Posterior cingulate gyrus (tissue), 11 donors: ENCODE data around the gene COL16A1.

Experiments used
- DNase-seq, 10 donors: peaks; one replicate each; pipeline versions ENCODE4 v3.0.0 to v3.0.0-alpha.2; 2020 to 2021; ENCODE audit warnings: mixed read lengths in 3 of 10
- intact Hi-C: fragments of 100-400 bp; cut with DNase I; formaldehyde crosslinking; loops from one replicate; pipeline ENCODE4 v1.15.1; 2023

COL16A1 gene

DNA sequence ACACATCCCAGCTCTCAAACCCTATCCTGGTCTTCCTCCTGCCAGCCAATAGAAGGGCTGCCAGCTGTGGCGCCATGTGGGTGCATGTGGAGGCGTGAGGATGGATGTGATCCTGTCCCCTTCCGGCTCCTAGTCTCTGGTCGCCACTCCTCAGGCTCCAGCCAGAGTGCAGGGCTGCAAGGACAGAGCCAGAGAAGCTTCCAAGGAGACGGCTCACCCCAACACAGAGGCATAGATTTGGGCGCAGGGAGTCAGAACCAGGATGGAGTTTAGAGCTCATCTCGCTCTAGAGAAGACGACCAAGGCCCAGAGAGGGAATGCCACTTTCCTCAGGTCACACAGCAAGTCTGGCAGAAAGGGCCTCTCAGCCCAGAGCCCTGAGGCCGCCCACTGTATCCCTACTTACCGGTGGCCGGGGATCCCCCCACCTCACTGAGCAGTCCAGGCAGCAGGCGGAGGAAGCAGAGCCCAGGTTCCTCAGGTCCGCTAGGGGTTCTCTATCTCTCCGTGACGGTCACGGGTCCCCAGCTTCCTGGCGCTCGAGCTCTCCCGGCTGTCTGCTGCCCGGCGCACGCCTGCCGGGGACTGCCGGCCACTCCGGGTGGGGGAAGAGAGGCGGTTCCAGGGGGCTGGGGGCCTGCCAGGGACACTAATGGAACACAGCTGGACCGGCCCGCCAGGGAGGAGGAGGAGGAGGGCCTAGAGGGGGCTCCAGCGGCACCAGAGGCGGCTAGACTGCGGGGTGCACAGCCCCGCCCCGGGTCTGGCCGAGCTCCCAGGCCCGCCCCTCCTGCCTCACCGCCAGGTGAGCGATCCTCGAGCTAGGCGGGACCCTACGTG, at the start of gene COL16A1:
Gene COL16A1 (minus strand): TSS at position 587 of the 840 bp plus-strand sequence. CDS start 1,824 bp downstream, outside the sequence.
- intact Hi-C loops, result no loop called here
- DNase-seq, result peak; percentile 43 to 96 (median 70)

DNA sequence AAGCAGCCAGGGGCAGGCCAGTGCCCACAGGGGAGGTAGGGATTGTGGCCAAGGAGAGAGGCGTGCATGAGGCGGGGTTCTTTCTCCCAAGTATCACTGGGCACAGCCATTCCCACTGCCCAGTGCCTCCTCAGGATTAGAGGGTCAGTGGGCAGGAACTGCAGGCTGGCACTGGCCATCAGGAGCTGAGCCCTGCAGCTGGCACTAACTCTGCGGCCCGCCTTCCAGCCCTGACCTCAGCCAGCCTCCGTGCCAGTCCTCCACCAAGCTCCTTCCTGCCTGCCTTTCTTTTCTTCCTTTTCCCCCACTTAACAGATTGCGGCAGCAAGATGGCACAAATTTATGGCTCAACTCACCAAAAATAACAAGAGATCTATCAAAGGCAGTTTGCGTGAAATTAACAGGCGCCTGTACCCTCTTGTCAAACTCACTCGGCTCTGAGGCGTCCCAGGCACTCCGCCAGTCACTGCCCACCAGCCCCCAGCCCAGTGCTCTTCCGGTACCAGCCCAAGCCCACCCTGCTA, 49.2 kb upstream of the COL16A1 start:
- DNase-seq, result peak in 4 of 10 donors; percentile 57 to 93 (median 74)
- intact Hi-C loops, result no loop called here

DNA sequence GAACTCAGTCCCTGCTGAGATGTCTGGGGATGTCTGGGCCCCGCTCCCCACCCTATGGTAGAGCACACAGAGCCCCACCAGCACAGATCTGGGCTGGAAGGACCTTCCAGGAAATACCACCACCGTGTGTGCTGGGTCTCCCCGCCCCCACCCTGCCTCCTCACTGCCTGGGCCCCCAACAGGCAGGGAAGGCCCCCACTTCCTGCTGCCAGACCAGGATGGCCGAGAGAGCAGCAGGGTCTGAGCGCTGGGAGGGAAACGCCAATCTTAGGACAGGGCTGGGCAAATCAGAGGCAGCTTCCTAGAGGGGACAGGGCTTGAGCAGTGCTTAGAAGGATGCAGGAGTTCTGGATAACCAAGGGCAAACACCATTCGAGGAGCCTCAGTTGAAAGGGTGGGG, 48.4 kb upstream of the COL16A1 start:
- no peak for DNase-seq
- intact Hi-C loops, result no loop called here

DNA sequence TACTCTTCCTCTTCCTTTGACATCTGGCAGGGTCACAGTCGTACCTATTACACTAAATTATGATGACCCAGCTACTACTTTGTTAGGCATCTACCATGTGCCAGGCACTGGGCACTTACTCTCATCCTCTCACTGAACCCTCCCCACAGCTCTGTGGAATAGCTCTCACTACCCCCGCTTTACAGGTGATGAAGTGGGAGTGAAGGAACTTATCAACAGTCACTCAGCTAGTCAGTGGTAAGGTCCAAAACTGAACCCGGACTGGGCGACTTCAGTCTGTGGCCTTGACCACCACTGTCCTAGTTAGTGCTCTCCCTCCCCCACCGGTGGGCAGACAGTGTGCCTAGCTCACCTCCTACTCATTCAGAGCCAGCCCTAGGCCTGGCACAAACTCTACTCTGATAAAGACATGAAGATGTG, 48.0 kb upstream of the COL16A1 start:
- intact Hi-C loops, result no loop called here
- DNase-seq, result peak in 1 of 10 donors; percentile 58

DNA sequence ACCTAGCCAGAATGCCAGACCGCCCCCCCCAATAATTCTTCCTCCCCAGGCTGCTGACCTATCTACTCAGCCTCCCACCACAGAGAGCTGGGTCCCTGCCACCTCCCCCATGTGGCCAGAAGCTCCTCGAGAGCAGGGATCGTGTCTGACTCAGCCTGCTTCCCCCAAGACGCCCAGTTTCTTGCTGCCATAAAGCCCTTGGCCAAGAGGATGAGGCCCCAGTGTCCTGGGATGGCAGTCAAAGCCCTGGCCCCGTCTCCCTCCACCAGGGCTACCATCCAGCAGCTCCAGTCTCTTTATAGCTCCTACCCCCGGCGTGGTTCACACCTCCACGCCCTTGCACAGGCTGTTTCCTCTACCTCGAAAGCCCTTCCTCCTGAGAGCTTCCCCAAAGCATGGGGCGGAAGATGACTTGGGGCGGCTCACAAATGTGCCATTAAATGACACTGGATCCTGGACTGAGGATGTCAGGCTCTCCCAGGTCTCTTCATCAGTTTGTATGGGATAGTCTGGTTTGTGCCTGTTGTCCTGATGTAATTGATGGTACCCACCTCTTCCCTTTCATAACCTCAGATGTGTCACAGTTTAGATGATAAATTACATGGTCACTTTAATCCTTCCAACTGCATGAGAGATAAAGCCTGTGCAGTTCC, 47.2 kb upstream of the COL16A1 start:
- intact Hi-C loops, result no loop called here
- DNase-seq, result no peak

DNA sequence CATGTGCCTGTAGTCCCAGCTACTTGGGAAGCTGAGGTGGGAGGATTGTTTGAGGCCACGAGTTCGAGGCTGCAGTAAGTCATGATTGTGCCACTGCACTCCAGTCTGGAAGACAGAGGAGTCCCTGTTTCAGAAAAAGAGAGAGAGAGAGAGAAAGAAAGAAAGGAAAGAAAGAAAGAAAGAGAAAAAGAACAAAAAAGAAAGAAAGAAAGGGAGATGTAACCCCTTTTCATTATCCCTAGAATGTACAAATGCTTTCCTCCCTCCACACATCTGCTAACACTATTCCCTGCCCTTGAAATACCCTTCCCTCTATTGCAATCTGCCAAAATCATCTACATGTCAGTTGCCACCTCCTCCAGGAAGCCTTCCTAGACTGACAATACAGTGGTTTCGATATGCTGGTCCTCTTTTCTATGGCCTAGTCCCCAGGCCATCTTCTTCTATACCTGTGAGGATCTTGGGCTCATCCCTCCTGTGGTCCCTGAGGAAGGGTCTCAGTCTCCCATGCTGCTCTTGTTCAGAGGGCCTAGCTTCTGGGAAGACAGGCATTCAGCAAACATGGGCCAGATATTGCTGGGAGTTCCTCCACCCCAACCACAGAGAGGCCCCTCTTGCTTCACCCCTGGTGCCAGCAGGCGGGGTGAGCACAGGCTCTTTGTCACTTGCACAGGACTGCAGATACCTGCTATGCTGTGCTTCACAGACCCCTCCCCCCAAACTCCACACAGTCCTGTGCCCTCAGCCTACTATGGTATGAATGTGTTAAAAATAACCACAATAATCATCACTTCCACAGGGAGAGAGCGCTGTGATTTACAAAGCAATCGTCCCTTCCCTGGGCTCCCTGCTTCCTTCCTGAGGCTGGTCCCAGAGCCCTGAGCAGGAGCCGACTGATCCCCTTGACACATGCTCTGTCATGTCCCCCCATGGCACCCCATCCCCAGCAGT, 46.2 kb upstream of the COL16A1 start:
- intact Hi-C loops, result no loop called here
- no peak for DNase-seq

DNA sequence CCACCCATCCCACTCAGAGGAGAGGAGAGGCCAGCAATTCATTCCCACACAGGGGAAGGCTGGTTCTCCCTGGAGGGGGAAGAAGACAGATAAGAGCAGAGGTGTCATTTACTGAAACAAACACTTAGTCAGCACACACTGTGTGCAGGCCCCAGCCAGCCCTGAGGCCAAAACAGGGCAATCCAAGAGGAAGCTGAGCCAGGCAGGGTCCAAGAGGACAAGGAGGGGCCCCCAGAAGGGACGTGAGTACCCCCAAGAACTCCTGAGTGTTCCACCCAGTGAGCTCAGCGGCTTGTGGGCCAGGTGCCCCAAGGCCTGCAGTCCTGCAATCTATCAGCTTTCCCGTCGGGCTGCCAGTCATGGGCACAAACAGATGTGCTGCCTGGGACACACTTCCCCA, 44.5 kb upstream of the COL16A1 start:
- DNase-seq, result no peak
- intact Hi-C loops, result no loop called here

DNA sequence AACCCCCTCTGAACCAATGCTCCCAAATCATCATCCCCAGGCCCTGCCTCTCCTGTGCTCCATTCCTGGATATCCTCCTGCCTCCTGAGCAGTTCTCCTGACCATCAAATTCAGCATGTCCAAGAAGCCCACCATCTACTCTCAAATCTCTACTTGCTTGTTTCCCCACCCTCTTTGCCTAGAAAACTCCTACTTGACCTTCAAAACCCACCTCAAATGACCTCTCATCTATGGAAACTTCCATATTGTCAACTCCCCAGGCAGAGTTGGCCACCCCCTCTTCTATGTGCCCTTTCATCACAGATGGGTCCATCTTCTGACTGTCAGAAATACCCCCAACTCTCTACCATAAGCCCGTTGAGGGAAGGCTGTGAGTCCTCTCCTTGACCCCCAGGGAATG, 43.5 kb upstream of the COL16A1 start:
- intact Hi-C loops, result no loop called here
- no peak for DNase-seq

DNA sequence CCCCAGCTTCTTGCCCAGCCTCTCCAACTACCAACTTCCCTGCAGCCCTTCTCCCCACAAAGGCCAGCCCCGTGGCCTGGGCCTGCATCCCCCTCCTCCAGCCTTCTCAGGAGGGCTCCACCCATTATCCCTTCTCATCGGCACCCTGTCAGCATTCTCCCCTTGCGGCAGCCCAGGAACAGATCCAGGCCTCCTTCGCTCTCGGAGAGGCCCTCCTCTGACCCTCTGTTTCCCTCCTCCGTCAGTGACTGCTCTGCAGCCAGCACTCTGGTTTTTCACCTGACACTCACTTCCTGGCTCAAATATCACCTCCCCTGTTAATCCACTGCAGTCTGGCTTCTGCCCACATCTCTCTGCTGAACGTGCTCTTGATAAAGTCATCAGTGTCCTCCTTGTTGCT, 42.9 kb upstream of the COL16A1 start:
- DNase-seq, result no peak
- intact Hi-C loops, result no loop called here

DNA sequence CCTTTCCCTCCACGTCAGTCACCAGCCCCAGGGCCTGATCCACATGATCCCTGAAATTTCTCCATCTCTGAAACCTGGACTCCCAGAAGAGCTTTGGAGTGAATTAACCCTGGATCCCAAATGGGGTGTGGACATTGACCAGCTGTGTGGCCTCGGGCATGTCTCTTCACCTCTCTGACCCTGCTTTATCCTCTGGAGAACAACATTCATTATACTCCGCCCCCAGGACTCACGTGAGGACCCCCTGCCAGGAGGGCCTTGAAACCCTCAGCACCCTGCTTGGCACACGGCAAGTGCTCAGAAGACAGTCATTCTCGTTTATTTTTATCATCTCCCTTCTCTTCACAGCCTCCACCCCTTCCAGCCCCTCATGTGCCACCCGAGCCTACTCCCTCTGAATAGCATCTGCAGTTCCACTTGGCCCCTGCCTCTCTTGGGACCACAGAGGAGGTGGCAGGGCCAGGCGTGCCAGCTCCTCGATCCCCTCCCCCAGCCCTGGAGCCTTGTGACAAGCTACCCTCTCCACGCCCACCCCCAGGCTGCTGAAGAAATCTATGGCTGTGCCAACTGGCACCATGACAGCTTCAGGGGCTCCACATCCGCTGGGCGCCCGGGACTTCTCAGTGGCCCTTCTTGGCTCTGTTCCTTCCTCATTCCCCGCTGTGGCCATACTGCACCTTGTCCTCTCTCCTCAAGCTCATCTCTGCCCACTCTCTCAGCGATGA, 42.3 kb upstream of the COL16A1 start:
- intact Hi-C loops, result no loop called here
- DNase-seq, result no peak

DNA sequence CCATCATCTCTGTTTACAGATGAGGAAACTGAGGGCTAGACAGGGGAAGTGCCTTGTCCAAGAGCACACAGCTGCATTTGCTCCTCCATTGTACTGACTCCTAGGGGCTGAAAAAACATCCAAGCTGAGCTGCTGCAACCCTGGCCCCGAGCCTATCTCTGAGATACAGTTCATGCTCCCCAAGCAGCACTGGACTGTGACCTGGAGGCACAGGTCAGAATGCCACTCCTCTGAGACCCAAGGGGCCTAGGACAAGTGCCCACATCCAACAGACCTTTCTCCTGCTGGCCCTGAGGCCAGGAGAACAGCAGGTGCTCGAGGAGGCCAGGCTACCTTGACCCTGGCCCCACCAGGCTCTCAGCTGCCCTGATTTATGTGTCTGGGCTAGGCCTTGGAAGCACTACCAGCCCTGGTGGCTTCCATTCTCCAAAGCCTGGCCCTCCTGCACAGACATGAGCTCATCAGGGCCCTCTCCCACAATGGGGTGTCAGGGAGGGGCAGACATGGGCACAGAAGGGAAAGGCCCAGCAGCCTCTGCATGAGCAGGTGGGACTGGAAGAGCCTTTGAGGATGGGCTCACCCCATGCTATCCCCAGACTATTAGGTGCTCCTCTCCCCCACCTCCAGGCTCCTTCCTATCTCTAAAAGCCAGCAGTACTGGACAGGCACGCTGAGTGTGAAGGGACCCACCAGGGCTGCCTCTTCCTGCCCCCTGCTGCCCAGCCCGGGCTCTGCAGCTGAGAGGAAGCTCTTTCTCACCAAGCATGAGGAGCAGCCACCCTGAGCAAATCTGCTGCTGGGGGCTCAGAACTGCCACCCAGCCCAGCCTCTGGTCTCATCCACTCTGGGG, 41.5 kb upstream of the COL16A1 start:
- peak; percentile 63 to 97 (median 82) for DNase-seq
- intact Hi-C loops, result no loop called here

DNA sequence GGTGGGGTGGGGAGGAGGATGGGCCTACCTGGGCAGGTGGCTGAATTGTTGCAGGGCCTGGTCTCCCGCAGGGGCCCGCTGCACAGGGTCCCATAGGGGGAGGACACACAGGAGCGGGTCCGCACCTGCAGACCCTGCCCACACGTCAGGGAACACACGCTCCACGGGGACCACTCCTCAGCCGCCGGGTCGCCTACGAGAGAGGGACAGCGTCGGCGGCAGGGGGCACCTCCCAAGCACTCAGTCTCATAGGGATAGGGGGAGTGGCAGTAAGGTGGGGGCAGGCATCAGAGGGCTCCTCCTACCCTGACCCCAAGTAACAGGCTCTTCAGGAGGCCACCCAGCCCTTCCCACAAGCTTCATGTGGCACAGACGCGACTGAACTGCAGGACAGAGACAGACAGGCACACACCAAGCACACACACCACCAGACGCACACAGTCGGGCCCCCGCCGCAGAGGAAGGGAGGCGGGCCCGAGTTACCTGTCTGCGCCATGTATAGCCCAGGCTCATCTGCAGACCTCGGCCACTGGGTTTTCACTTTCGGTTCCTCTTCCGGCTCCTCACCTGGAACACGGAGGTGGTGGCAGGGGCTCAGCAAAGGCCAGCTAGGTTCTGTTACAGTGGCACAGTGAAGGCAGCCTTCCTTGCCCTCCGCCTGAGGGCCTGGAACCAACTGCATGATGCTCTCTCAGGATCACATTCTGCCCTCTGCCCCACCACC, 40.5 kb upstream of the COL16A1 start:
- intact Hi-C loops, result no loop called here
- DNase-seq, result no peak

DNA sequence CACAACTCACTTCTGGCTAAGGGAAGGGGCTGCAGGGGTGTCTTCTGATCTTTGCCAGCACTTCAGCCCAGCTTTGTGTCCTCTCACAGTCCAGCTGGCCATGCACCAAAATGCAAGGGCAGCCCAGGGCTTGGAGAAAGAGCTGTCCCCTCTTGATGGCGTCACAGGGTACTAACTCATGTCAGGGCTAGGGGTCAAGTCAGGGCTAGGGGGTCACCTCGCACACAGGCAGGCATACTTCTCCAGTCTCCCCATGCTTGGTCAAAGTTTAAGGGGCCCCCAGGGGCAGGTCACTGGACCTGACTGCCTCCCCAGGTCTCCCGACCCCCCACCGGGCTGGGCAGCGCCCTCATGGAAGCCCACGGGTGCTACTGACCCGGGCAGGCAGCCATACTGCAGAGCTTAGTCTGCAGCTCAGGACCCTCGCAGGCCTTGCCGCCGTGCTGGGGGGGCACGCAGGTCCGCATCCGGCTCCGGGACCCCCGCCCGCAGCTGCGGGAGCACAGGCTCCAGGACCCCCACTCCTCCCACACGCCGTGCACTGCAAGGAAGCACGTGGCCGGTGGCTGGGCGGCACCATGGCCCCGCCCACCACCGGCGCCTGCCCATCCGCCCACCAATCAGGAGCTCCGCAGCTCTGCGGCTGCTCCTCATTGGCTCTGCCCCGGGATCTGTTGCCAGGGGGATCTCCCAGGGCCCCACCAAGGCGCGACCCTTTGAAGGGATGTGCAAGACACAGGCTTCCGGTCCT, 38.8 kb upstream of the COL16A1 start:
- DNase-seq, result peak in 2 of 10 donors; percentile 82 to 89

DNA sequence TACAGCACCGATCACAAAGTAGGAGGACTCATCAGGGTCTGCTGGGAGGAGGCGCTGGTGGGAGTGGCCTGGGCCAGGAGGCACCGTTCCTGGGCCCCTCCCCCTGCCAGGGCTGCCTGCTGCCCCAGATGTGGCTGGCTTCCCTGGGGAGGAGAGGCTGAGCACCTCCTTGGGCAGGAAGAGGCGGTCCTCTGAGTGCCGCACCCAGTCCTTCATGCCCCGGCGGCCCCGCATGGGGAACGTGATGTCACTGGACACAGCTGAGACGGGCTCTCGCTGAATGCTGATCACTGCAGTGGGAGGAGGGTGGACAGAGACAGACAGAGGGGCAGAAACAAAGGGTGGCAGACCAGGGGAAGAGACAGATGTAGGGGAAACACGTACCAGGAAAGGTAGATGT, 35.5 kb upstream of the COL16A1 start:
- DNase-seq, result no peak
- intact Hi-C loops, result no loop called here

More for the DNA sequence above, 38.8 kb upstream of the COL16A1 start:
- intact Hi-C loops, result no loop called here

DNA sequence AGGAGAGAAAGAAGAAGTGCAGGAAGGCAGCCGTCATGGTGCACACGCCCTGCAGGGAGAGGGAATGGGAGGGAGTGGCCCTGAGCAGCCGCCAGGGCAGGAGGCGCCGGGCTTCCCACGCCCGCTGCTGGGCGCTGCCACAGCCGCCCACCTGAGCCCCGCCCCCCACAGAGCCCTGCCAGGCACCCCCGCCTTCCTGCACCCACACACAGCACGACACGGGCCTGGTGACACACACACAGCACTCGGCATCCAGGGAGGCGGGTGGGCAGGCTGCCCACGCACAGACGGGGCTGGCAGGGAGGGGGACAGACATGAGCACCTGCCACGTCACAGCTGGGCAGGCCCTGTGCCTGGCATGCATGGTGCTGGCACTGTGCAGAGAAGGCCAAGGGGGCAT, 32.9 kb upstream of the COL16A1 start:
- intact Hi-C loops, result no loop called here
- peak in 7 of 10 donors; percentile 47 to 96 (median 71) for DNase-seq

DNA sequence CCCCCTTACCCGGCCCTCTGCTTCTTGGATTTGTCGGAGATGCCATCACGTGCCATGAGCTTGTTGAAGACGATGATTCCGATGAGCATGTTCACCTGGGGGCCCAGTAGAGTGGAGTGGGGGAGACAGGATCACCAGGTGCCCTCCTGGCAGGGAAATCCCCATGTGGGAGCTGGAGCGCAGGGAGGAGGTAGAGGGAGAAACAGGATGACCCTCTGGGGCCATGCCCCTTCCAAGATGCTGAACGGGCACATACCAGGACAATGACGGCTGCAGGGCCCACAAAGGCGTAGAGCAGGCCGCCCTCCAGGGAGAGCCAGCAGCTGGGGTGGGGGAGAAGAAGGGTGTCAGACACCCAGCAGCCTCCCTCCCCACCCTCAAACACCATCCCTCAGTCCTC, 31.8 kb upstream of the COL16A1 start:
- intact Hi-C loops, result no loop called here
- DNase-seq, result no peak

DNA sequence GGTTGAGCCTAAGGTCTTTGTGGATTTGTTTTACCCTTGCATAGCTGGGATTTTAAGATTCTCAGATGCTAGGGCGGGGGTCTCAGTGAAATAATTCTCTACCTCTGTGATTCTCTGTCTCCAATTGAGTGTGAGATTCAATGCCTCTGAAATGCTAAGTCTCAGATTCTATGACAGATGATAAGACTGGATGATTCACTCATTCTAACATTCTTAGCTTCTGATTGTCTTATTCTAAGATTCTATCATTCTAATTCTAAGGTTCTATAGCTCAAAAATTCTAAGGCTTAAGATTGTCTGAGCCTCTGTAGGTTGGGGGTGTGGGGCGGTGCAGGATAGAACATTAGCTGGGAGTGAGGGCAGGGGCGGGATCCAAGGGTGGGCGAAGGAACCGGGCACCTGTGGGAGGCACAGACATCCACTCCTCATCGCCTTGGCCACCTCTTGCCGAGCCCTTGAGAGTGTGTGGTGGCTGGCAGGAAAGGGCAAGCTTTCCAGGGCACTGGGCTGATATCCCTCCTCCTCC, 30.8 kb upstream of the COL16A1 start:
- no peak for DNase-seq
- intact Hi-C loops, result no loop called here
